GM18873 (cell line): ENCODE data around the gene ENTPD3.
A peak's percentile ranks its signal among the peaks of the same experiment; 100 is the strongest.

ENCODE experiments used
- ATAC-seq: cut with Tn5 transposase; IDR thresholded peaks from one replicate; pipeline ENCODE4 v1.9.1; 2021; ENCODE audit warnings: mild to moderate bottlenecking, moderate library complexity, moderate number of reproducible peaks; ENCODE audit not compliant: unreplicated experiment, low FRiP score

ENTPD3 gene

GRCh38 chr3:40404591-40405198, 17.7 kb downstream of the ENTPD3 start:
- ATAC-seq, result no peak

DNA sequence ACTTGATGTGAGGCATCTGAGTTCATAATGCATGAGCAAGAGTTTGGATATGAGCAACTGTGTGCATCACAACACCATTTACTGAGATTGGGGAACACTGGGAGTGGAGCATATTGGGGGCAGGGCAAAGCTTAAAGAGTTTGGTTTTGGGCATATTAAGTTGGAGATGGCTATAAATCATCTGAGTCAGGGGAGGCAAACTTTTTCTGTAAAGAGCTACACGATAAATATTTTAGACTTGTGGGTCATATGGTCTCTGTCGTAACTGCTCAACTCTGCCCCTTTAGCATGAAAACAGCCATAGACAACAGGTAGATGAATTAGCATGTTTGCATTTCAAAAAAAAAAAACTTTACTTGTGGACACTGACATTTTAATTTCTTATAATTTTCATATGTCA, 20.0 kb downstream of the ENTPD3 start:
- ATAC-seq, result no peak

DNA sequence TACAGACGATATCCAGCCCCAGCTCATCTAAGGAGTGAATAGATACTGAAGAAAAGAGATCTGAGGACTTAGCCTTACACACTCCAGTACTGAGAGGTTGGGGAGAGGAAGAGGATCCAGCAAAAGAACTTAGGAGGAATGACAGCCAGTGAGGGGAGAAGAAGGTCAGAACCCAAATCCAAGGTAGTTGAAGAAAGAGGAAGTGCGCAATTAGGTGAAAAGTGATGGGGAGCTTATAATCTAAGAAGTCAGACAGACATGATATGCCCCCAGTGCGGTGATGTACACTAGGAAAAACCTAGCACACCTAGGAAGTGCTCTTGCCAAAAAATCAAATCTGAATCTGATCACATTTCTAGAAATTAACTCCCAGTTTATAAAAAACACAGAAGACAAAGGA, 20.6 kb downstream of the ENTPD3 start:
- no peak for ATAC-seq

- no peak for ATAC-seq
Measured at GRCh38 chr3:40414270-40414669, 27.3 kb downstream of the ENTPD3 start.

DNA sequence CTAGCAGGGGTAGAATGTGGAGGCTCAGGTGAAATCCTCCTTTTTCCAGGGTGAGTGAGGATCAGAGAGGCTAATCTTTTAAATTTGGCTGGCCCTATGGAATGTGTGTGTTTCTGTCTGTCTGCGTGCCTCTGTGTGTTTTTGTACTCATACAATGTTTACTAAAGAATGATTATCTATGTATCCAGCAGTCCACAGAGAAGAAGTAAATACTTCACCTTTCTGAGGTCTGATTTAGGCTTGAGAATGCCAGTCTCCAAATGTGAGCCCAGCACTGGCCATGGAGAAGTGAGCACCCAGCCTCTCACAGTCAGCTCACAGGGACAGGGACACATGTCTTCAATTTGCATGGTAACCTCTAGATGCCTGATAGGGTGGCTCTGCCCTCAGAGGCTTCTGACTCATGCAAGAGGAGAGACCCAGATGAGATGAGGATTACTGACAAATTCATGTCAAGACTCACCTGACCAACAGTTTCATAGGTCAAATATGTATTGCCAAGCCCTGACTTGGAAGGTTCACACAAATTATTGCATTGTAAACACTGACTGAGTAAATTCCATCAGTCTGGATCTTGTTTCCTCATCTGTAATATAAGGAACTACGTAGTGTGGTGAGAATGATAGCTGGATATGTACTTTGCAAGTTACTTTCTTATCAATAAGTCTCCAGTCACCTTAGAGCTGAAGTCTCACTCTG, 31.0 kb downstream of the ENTPD3 start:
- no peak for ATAC-seq

GRCh38 chr3:40422861-40423260, 35.9 kb downstream of the ENTPD3 start:
- ATAC-seq, result no peak

- no peak for ATAC-seq
Measured at GRCh38 chr3:40427045-40427669, 40.2 kb downstream of the ENTPD3 start.

DNA sequence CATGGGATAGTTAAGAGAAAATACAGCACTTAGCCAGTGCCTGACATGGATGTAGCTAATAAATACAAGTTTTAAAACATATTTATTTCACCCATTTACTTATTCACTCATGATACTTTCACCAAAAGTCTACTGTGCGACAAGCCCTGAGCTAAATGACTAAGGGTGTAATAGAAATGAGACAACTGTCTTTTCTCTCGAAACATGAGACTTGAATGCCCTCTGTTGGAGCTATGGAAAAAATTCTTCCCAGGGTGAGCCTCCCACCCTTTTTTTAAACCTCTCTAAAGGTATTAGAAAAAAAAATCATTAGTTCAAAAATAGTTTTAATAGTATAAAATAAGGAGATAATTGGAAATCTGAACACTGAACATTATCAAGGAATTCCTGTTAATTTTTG, 45.8 kb downstream of the ENTPD3 start:
- ATAC-seq, result no peak

- no peak for ATAC-seq
Measured at GRCh38 chr3:40437889-40438288, 50.9 kb downstream of the ENTPD3 start.

GRCh38 chr3:40445062-40445461, 58.1 kb downstream of the ENTPD3 start:
- ATAC-seq, result no peak

DNA sequence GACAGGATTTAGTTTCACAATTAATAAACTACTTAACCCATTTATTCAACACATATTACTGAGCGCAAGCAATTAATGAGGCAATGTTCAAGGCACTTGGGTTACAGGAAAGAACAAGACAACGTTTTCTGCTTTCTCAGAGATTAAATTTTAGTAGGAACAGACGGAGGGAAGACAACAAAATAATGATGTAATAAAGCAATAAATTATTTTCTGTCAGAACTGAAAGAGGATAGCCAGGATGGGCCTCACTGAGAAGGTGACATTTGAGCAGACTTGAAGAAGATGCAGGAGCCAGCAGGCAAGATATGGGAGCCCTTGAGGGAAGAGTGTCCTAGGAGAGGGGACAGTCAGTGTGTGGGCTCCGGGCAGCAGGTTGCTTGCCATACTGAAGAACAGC, 58.9 kb downstream of the ENTPD3 start:
- no peak for ATAC-seq

- ATAC-seq, result no peak
Measured at GRCh38 chr3:40450438-40450837, 63.5 kb downstream of the ENTPD3 start.

GRCh38 chr3:40451551-40451950, 64.6 kb downstream of the ENTPD3 start:
- no peak for ATAC-seq

- ATAC-seq, result no peak
Measured at GRCh38 chr3:40452057-40452456, 65.1 kb downstream of the ENTPD3 start.

- ATAC-seq, result no peak
Measured at GRCh38 chr3:40452562-40452875, 65.5 kb downstream of the ENTPD3 start.

DNA sequence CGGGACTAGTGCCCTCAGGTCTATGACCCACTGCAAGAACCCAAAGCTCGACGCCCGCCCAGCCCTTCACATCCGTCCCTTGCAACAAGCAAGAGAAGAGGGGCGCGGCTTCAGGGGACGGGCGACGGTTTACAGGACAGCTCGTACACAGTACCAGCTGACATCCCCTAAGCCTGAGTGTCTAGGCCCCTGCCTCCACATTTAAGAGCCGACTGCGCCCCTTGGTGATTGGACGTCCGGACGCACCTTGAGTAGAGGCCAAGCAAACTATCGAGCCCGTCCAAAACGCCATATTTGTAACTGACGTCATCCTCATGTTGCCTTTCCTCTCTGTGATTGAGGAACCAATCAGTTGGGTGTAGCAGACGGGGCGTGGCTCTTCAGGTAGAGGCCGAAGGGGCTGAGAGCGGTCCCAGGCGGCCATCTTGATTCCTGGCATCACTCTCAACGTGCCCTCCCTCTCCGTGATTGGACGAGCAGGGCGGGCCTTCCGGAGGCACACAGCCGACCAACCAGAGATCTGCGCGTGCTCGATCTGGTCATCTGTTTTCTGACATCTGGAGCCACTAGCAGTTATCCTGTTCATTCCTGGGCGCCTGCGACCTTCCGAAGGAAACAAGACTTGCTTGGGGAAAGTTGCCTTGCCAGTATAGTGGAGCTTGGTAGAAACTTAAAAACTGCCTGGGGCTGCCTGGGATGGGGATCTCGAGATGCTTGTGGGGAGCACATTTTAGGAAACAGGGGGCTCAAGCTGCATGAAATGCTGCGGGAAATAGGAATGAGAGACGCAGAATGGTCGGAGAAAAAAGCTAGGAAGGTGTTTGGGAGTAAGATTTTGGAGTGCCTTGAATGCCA, 66.1 kb downstream of the ENTPD3 start:
- peak; percentile 95 for ATAC-seq

- no peak for ATAC-seq
Measured at GRCh38 chr3:40453933-40454332, 66.9 kb downstream of the ENTPD3 start.

DNA sequence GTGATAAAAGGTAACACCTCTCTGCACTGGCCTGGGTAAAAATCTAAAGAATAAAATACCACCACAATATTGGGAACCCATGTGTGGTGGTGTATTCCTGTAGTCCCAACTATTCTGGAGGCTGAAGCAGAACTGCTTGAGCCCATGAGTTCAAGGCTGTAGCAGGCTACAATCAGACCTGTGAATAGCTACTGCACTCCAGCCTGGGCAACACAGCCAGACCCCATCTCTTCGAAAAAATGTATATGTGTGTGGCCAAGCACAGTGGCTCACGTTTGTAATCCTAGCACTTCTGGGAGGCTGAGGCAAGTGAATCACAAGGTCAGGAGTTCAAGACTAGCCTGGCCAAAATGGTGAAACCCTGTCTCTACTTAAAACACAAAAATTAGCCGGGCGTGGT, 68.3 kb downstream of the ENTPD3 start:
- ATAC-seq, result no peak

DNA sequence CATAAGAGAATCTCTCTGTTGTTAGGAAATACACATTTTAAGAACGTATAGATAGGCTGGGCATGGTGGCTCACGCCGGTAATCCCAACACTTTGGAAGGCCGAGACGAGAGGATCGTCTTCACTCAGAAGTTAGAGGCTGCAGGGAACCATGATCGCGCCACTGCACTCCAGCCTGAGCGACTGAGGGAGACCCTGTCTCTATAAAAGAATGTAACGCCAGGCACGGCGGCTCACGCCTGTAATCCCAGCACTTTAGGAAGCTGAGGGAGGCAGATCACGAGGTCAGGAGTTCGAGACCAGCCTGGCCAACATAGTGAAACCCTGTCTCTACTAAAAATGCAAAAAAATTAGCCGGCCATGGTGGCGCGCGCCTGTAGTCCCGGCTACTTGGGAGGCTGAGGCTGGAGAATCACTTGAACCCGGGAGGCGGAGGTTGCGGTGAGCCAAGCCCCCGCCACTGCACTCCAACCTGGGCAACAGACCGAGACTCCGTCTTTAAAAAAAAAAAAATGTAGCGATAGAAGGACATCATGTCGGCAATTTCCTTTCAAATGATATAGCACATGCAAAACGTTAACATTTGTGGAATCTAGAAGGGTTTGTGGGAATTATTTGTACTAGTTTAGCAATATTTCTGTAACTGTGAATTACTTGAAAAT, 69.4 kb downstream of the ENTPD3 start:
- ATAC-seq, result no peak

- peak; percentile 59 for ATAC-seq
Measured at GRCh38 chr3:40456940-40457823, 70.2 kb downstream of the ENTPD3 start, which contains the start of gene RPL14. Gene RPL14 (plus strand): TSS chr3:40457339. CDS start chr3:40457472, 133 bp downstream.
